RWPE2 (cell line): Measurements from ENCODE around the gene UBE2G2.

ENCODE experiments used
- ATAC-seq: fragments of 200-7000 bp; cut with Tn5 transposase; 3 replicates; pipeline ENCODE4 v1.9.1; 2021; ENCODE audit warnings: low read depth
- DNase-seq: peaks from one replicate; pipeline ENCODE4 v3.0.0-alpha.2; 2020; ENCODE audit warnings: low spot score
- H3K27ac ChIP-seq: fragments of 450-650 bp; 2 replicates; pipeline ENCODE4 v1.5.1; 2017; ENCODE audit warnings: mild to moderate bottlenecking; ENCODE audit not compliant: poor library complexity, severe bottlenecking
- H3K27me3 ChIP-seq: fragments of 250-450 bp; sonication (Bioruptor Pico); 2 replicates; pipeline ENCODE4 v1.5.1; 2021; ENCODE audit warnings: mild to moderate bottlenecking, moderate library complexity; ENCODE audit not compliant: insufficient read depth, poor library complexity, severe bottlenecking
- H3K36me3 ChIP-seq: fragments of 250-450 bp; sonication (Bioruptor Pico); 2 replicates; pipeline ENCODE4 v1.5.1; 2020; ENCODE audit warnings: low read depth, mild to moderate bottlenecking, moderate library complexity
- H3K4me1 ChIP-seq: fragments of 250-450 bp; sonication (Bioruptor Pico); 2 replicates; pipeline ENCODE4 v1.5.1; 2021; ENCODE audit warnings: mild to moderate bottlenecking, moderate library complexity; ENCODE audit not compliant: insufficient read depth, poor library complexity, severe bottlenecking
- H3K4me3 ChIP-seq: fragments of 250-450 bp; sonication (Bioruptor Pico); 2 replicates; pipeline ENCODE4 v1.5.1; 2021; ENCODE audit warnings: mild to moderate bottlenecking, moderate library complexity; ENCODE audit not compliant: severe bottlenecking
- H3K9me3 ChIP-seq: fragments of 250-450 bp; sonication (Bioruptor Pico); 2 replicates; pipeline ENCODE4 v1.5.1; 2021; ENCODE audit warnings: mild to moderate bottlenecking, moderate library complexity; ENCODE audit not compliant: severe bottlenecking
- TF ChIP-seq, protein P1 (sequence below): fragments of 450-650 bp; IDR thresholded peaks from one replicate; pipeline ENCODE4 v1.5.1; 2017; ENCODE audit warnings: mild to moderate bottlenecking, moderate library complexity; ENCODE audit not compliant: poor library complexity, severe bottlenecking

Gene UBE2G2

DNA sequence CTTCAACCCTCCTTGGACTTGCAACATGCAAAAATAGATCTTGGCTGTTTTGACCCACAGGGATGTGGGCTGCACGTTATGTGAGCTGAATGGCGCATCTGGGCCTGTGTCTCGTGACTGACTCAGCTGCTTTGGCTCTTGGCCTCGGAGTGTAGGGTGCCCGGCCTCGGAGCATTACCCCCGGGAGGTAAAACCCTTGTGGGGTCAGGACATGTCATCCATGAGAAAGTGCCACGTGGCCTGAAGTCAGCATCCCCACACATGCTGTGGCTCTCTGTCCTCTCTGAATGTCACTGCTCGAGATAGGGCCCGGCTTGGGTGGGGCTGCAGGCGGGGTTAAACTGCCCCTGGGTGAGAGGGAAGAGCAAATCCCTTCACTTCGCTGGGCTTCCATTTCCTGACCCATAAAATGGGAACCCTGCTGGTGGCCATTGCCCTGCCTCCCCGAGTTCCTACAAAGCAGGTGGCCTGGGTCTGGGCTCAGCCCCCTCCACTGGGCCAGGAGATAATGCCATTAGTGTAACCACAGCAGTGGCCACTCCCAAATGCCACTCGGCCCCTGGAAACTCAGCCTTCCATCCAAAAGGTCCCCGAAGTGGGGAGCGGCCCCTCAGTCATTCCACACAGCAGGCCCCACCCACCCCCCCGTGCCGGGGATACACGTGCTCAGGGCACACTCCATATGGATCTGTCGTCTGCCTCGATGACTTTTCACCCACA lies 67.4 kb downstream of the UBE2G2 start:
- H3K4me1 ChIP-seq = peaks cover 7% of the 10 kb centered on the region
- TF ChIP-seq, protein P1, sequence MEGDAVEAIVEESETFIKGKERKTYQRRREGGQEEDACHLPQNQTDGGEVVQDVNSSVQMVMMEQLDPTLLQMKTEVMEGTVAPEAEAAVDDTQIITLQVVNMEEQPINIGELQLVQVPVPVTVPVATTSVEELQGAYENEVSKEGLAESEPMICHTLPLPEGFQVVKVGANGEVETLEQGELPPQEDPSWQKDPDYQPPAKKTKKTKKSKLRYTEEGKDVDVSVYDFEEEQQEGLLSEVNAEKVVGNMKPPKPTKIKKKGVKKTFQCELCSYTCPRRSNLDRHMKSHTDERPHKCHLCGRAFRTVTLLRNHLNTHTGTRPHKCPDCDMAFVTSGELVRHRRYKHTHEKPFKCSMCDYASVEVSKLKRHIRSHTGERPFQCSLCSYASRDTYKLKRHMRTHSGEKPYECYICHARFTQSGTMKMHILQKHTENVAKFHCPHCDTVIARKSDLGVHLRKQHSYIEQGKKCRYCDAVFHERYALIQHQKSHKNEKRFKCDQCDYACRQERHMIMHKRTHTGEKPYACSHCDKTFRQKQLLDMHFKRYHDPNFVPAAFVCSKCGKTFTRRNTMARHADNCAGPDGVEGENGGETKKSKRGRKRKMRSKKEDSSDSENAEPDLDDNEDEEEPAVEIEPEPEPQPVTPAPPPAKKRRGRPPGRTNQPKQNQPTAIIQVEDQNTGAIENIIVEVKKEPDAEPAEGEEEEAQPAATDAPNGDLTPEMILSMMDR = no peak
- H3K27ac ChIP-seq = no peak overlapping the region
- DNase-seq (no peak), ATAC-seq (no peak)
- no peaks in the 10 kb centered on the region for H3K36me3 ChIP-seq
- H3K4me3 ChIP-seq = no peak overlapping the region
- H3K9me3 ChIP-seq = peaks cover 2% of the 10 kb centered on the region
- peaks cover 5% of the 10 kb centered on the region for H3K27me3 ChIP-seq

DNA sequence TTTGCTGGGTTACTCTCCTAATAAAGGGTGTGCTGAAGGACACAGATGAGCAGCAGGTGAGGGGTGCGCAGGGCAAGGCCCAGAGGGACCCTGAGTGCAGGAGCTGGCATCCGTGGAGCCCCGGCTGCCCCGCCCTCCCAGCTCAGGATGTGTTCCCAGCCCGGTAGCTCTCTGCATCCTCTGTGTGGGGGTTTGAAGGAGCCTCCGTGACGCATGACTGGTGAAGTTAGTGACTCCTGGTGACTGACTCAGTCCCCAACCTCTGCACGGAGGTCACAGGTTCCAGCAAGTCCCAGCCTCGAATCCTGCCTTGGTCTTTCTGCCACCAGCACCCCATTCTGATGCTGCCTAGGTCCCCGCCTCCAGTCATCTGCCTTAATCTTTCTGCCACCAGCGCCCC lies 68.7 kb downstream of the UBE2G2 start:
- TF ChIP-seq, protein P1 = no peak
- no peaks in the 10 kb centered on the region for H3K36me3 ChIP-seq
- ATAC-seq (no peak), DNase-seq (no peak)
- peaks cover 5% of the 10 kb centered on the region for H3K27me3 ChIP-seq
- no peak overlapping the region for H3K27ac ChIP-seq
- H3K9me3 ChIP-seq = no peaks in the 10 kb centered on the region
- no peak overlapping the region for H3K4me3 ChIP-seq
- H3K4me1 ChIP-seq = peaks cover 7% of the 10 kb centered on the region

DNA sequence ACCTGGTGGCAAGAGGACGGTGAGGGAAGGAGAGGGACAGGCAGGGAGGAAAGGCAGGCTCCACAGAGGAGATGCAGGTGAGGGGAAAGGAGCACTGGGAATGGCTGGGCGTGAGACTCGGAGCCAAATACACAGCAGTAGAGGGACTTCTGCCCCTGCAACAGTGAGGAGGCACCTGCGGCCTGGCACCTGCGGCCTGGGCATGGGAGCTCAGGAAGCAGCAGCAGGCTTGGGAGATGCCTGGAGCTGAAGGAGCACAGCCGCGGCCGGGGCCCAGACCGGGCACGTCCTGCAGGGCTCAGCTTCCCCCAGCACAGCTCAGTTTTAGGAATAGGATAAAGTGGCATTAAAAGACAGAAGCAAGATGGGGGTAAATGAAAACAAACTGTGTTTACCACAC lies 69.4 kb downstream of the UBE2G2 start:
- peaks cover 5% of the 10 kb centered on the region for H3K27me3 ChIP-seq
- H3K4me1 ChIP-seq = peaks cover 7% of the 10 kb centered on the region
- no peak for ATAC-seq
- H3K27ac ChIP-seq = no peak overlapping the region
- TF ChIP-seq, protein P1 = no peak
- no peak overlapping the region for H3K4me3 ChIP-seq
- H3K36me3 ChIP-seq = no peaks in the 10 kb centered on the region
- no peaks in the 10 kb centered on the region for H3K9me3 ChIP-seq
- no peak for DNase-seq

DNA sequence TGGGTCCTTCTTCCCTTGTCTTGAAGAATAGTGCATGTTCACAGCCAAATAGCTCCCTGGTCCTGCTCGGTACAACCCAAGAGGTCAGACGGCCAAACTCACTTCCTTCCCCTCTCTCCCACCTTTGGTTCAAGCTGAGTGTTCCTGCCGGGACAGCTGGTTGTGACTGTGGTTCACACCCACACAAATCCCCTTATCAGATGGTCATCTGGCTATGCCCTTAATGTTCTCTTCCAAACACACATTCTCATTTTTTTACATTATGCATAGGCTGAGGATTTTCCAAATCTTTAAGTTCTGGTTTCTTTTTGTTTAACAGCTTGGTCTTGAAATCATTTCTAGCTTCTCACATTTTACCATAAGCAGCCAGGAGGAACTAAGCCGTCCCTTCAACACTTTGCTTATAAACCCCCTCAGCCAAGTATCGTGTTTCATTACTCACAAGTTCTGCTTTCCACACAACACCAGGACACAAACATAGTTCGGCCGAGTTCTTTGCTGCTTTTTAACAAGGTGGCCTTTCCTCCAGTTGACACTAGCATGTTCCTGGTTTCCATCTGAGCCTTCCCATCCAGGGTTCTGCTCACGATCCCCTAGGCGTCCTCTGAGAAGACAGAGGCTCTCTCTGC lies 70.6 kb downstream of the UBE2G2 start:
- Histone ChIP-seq H3K36me3 (no peaks in the 10 kb centered on the region), H3K9me3 (no peaks in the 10 kb centered on the region), H3K27ac (no peak overlapping the region), H3K4me3 (no peak overlapping the region), H3K4me1 (no peaks in the 10 kb centered on the region), H3K27me3 (peaks cover 11% of the 10 kb centered on the region)
- TF ChIP-seq, protein P1 = no peak
- ATAC-seq (no peak), DNase-seq (no peak)

DNA sequence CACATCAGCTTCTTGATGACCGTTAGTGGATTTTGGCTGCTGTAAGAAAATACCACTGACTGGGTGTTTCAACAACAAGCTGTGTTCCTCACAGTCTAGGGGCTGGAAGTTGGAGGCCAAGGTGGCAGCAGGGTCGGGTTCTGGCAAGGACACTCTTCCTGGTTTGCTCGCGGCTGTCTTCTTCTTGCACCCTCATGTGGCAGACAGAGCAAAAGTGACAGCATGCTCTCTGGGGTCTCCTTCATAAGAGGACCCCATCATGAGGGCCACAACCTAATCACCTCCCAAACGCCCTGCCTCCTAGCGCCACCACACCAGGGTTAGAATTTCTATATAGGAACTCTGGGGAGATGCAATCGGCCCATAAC lies 71.6 kb downstream of the UBE2G2 start:
- Histone ChIP-seq H3K9me3 (no peaks in the 10 kb centered on the region), H3K27ac (no peak overlapping the region), H3K36me3 (no peaks in the 10 kb centered on the region), H3K4me1 (no peaks in the 10 kb centered on the region), H3K27me3 (peaks cover 20% of the 10 kb centered on the region), H3K4me3 (no peak overlapping the region)
- TF ChIP-seq, protein P1 = no peak
- ATAC-seq (no peak; the same call in 2 of the 3 replicates), DNase-seq (no peak)
